ENCODE results near the gene SLC7A6.
A peak's percentile ranks its signal among the peaks of the same experiment; 100 is the strongest.

Gene SLC7A6

GRCh38 chr16:68235887-68236136, 28.5 kb upstream of the SLC7A6 start, which contains the start of gene ESRP2:
Gene ESRP2 (minus strand): TSS chr16:68236127. CDS start chr16:68236045, 82 bp downstream.
- TF ChIP-seq, protein P1, sequence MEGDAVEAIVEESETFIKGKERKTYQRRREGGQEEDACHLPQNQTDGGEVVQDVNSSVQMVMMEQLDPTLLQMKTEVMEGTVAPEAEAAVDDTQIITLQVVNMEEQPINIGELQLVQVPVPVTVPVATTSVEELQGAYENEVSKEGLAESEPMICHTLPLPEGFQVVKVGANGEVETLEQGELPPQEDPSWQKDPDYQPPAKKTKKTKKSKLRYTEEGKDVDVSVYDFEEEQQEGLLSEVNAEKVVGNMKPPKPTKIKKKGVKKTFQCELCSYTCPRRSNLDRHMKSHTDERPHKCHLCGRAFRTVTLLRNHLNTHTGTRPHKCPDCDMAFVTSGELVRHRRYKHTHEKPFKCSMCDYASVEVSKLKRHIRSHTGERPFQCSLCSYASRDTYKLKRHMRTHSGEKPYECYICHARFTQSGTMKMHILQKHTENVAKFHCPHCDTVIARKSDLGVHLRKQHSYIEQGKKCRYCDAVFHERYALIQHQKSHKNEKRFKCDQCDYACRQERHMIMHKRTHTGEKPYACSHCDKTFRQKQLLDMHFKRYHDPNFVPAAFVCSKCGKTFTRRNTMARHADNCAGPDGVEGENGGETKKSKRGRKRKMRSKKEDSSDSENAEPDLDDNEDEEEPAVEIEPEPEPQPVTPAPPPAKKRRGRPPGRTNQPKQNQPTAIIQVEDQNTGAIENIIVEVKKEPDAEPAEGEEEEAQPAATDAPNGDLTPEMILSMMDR (IDR thresholded peaks at IDR 0.05; ENCODE audit: insufficient read depth, low read length, poor library complexity, severe bottlenecking) = no peak
- H3K36me3 ChIP-seq (ENCODE audit: control insufficient read depth, insufficient read depth, low read length) = no peaks in the 10 kb centered on the region; the same call in 1 of the 2 replicates
- H3K27me3 ChIP-seq (replicated peaks; ENCODE audit: control insufficient read depth, insufficient read depth, low read length) = no peaks in the 10 kb centered on the region
- peak within 1 kb of the TSS; percentile 58 for H3K4me3 ChIP-seq (replicated peaks; ENCODE audit: low read depth, low read length)
- DNase-seq (ENCODE audit: extremely low read depth, insufficient read length) = no peak

GRCh38 chr16:68236137-68236825, 28.0 kb upstream of the SLC7A6 start:
- TF ChIP-seq, protein P1 (IDR thresholded peaks at IDR 0.05; ENCODE audit: insufficient read depth, low read length, poor library complexity, severe bottlenecking) = no peak
- Histone ChIP-seq H3K4me3 (replicated peaks; ENCODE audit: low read depth, low read length) (peak overlapping the region; percentile 58), H3K36me3 (ENCODE audit: control insufficient read depth, insufficient read depth, low read length) (no peaks in the 10 kb centered on the region; the same call in 1 of the 2 replicates), H3K27me3 (replicated peaks; ENCODE audit: control insufficient read depth, insufficient read depth, low read length) (no peaks in the 10 kb centered on the region)
- peak; percentile 62 for DNase-seq (ENCODE audit: extremely low read depth, insufficient read length)

GRCh38 chr16:68236826-68237242, 27.5 kb upstream of the SLC7A6 start:
- Histone ChIP-seq H3K4me3 (replicated peaks; ENCODE audit: low read depth, low read length) (peak overlapping the region; percentile 58), H3K27me3 (replicated peaks; ENCODE audit: control insufficient read depth, insufficient read depth, low read length) (no peaks in the 10 kb centered on the region), H3K36me3 (ENCODE audit: control insufficient read depth, insufficient read depth, low read length) (no peaks in the 10 kb centered on the region; the same call in 1 of the 2 replicates)
- DNase-seq (ENCODE audit: extremely low read depth, insufficient read length) = peak; percentile 50
- TF ChIP-seq, protein P1 (IDR thresholded peaks at IDR 0.05; ENCODE audit: insufficient read depth, low read length, poor library complexity, severe bottlenecking) = no peak

- no peaks in the 10 kb centered on the region for H3K27me3 ChIP-seq (replicated peaks; ENCODE audit: control insufficient read depth, insufficient read depth, low read length)
- peak overlapping the region; percentile 58 for H3K4me3 ChIP-seq (replicated peaks; ENCODE audit: low read depth, low read length)
- no peaks in the 10 kb centered on the region for H3K36me3 ChIP-seq (ENCODE audit: control insufficient read depth, insufficient read depth, low read length)
- TF ChIP-seq, protein P1 (IDR thresholded peaks at IDR 0.05; ENCODE audit: insufficient read depth, low read length, poor library complexity, severe bottlenecking) = no peak
- DNase-seq (ENCODE audit: extremely low read depth, insufficient read length) = peak; percentile 92
These were observed 26.9 kb upstream of the SLC7A6 start for GRCh38 chr16:68237243-68238028.

DNA sequence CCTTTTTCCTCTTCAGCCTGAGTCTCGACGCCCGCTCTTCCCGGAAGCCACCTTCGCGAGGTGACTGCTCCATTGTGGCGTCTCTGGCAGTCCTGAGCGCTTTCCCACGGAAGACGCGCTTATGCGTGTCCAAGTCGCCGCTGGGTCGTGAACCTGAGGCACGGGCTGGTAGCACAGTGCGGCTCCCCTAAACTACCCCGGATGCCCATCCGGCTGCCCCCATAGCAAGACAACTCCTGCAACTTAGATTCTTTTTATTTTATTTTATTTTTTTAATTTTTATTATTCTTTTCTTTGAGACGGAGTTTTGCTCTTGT, 26.3 kb upstream of the SLC7A6 start:
- H3K36me3 ChIP-seq (ENCODE audit: control insufficient read depth, insufficient read depth, low read length) = no peaks in the 10 kb centered on the region; the same call in 1 of the 2 replicates
- TF ChIP-seq, protein P1 (IDR thresholded peaks at IDR 0.05; ENCODE audit: insufficient read depth, low read length, poor library complexity, severe bottlenecking) = no peak
- no peaks in the 10 kb centered on the region for H3K27me3 ChIP-seq (replicated peaks; ENCODE audit: control insufficient read depth, insufficient read depth, low read length)
- no peak for DNase-seq (ENCODE audit: extremely low read depth, insufficient read length)
- H3K4me3 ChIP-seq (replicated peaks; ENCODE audit: low read depth, low read length) = peak overlapping the region; percentile 58

All from GM06990 (cell line).